Cardiac septum (tissue), 1 donor: ENCODE measurements around the gene SNED1. TPM values are rescaled to one million over a fixed set of nuclear protein-coding genes. Genes with fewer than 3 reads are reported as not detected.

Source experiments
- total RNA-seq: library from RNA; stranded (reverse); fragmentation: NEBNext Ultra II Directional; extraction: Animal tissue kit (Norgen Biotek cat#: 25700); gene quantifications from one replicate; pipeline ENCODE4 v1.2.1, GENCODE V29; 2021
- donor health status: DM: no; HTN: no; CAD: no.

Gene SNED1
- total RNA-seq, 1 donor from 2014 or later: 9.7 TPM

Other genes starting within 250 kb of the SNED1 start
- gene KIF1A, start 178.4 kb upstream of the SNED1 start, total RNA-seq: 10.2 TPM
- gene AGXT, start 129.8 kb upstream of the SNED1 start, total RNA-seq: not detected
- gene MAB21L4, start 102.5 kb upstream of the SNED1 start, total RNA-seq: not detected
- not detected for gene CROCC2, start 92.3 kb upstream of the SNED1 start, total RNA-seq
- 21.0 TPM for gene MTERF4, start 103.7 kb downstream of the SNED1 start, total RNA-seq
- 2.2 TPM for gene PASK, start 150.9 kb downstream of the SNED1 start, total RNA-seq
- gene PPP1R7, start 151.8 kb downstream of the SNED1 start, total RNA-seq: 77.7 TPM
- 3.4 TPM for gene ANO7, start 190.1 kb downstream of the SNED1 start, total RNA-seq